ENCODE measurements around the gene SNX33. TPM values are rescaled to one million over a fixed set of nuclear protein-coding genes. Genes with fewer than 3 reads are reported as not detected.
A peak's percentile ranks its signal among the peaks of the same experiment; 100 is the strongest.

The SNX33 gene
- total RNA-seq, 4 donors from 2014 or later, result 27.8 to 47.6 (median 40.1) TPM

DNA sequence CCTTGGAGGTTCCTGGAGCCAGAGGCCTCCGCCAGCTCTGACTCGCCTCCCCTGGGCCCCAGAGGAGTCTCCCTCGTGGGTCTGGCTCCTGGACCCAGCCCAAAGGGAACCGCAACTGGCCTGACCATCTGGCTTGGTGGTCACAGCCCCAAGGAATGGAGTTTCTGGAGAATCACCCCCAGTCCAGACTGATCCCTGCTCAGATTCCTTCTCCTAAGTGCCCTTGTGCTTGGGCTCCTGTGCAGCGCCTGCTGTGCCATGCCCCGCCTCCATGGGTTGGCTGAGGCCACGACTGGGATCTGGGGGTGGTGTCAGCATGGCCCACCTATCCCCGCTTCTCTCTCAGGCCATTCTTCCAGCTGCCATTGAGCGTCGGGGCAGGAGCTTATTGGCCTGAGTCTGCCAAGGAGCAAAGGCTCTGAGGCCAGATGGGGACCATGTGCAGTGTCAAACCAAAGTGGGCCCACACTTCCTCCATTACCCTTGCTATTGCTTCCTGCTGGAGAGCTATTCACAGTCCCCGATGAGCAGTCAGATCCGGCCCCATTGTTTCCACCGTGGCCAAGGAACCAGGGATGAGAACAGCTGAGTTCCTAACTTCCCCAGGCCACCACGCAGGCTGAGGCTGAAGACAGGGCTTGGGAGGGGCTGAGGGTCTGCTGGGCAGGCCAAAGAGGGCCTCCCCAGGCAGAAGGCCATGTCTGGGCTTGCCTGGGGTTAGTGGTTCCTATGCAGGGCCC is 46.0 kb downstream of the SNX33 start:
- 4% methylated on average over 9 of the region's 14 CpGs for WGBS
- TF ChIP-seq POLR2A (IDR thresholded peaks at IDR 0.05; ENCODE audit: low read depth) (no peak), POLR2AphosphoS5 (IDR thresholded peaks at IDR 0.05) (no peak), CTCF (IDR thresholded peaks at IDR 0.05) (no peak), EP300 (IDR thresholded peaks at IDR 0.05) (no peak)
- Histone ChIP-seq H3K27ac (replicated peaks in 1 of 4) (peak overlapping the region; percentile 88 to 98 (median 96)), H3K36me3 (peaks cover 8 to 40% (median 31%) of the 10 kb centered on the region in 4 donors), H3K4me1 (peaks cover 43 to 69% (median 61%) of the 10 kb centered on the region in 4 donors), H3K9me3 (no peaks in the 10 kb centered on the region), H3K4me3 (no peak overlapping the region), H3K27me3 (no peaks in the 10 kb centered on the region)
- intact Hi-C loops (cut with DNase I), result no loop called here
- no peak for DNase-seq (ENCODE audit: extremely low spot score)

GRCh38 chr15:75694241-75695182 is 46.8 kb downstream of the SNX33 start:
- Histone ChIP-seq H3K27me3 (no peaks in the 10 kb centered on the region), H3K27ac (replicated peaks in 1 of 4) (peak overlapping the region; percentile 88 to 98 (median 96)), H3K9me3 (no peaks in the 10 kb centered on the region), H3K4me1 (peaks cover 51 to 75% (median 69%) of the 10 kb centered on the region in 4 donors), H3K36me3 (peaks cover 2 to 32% (median 23%) of the 10 kb centered on the region in 4 donors), H3K4me3 (no peak overlapping the region)
- WGBS, result 22% methylated on average over 17 of the region's 20 CpGs
- intact Hi-C loops (cut with DNase I), result no loop called here
- DNase-seq (ENCODE audit: extremely low spot score), result peak; percentile 95
- TF ChIP-seq POLR2A (IDR thresholded peaks at IDR 0.05; ENCODE audit: low read depth) (no peak), CTCF (IDR thresholded peaks at IDR 0.05) (peak; percentile 33 to 59 (median 36)), POLR2AphosphoS5 (IDR thresholded peaks at IDR 0.05) (peak; percentile 77 to 85), EP300 (IDR thresholded peaks at IDR 0.05) (no peak)

GRCh38 chr15:75695220-75695619 is 47.5 kb downstream of the SNX33 start:
- no peak for TF ChIP-seq EP300 (IDR thresholded peaks at IDR 0.05)
- no peak for TF ChIP-seq POLR2A (IDR thresholded peaks at IDR 0.05; ENCODE audit: low read depth)
- TF ChIP-seq CTCF (IDR thresholded peaks at IDR 0.05), result no peak
- TF ChIP-seq POLR2AphosphoS5 (IDR thresholded peaks at IDR 0.05), result no peak
- Histone ChIP-seq H3K27me3 (no peaks in the 10 kb centered on the region), H3K4me3 (no peak overlapping the region), H3K27ac (replicated peaks in 1 of 4) (peak overlapping the region; percentile 88 to 98 (median 96)), H3K9me3 (no peaks in the 10 kb centered on the region), H3K4me1 (peaks cover 56 to 78% (median 76%) of the 10 kb centered on the region in 4 donors), H3K36me3 (peaks cover 0 to 24% (median 17%) of the 10 kb centered on the region in 4 donors)
- intact Hi-C loops (cut with DNase I), result no loop called here
- 45% methylated on average over 5 of the region's 6 CpGs for WGBS
- no peak for DNase-seq (ENCODE audit: extremely low spot score)

GRCh38 chr15:75695634-75696310 is 48.1 kb downstream of the SNX33 start:
- TF ChIP-seq CTCF (IDR thresholded peaks at IDR 0.05) (no peak), POLR2AphosphoS5 (IDR thresholded peaks at IDR 0.05) (no peak), POLR2A (IDR thresholded peaks at IDR 0.05; ENCODE audit: low read depth) (no peak), EP300 (IDR thresholded peaks at IDR 0.05) (no peak)
- Histone ChIP-seq H3K36me3 (peaks cover 0 to 19% (median 12%) of the 10 kb centered on the region in 4 donors), H3K27ac (replicated peaks in 1 of 4) (peak overlapping the region; percentile 88 to 98 (median 96)), H3K27me3 (no peaks in the 10 kb centered on the region), H3K9me3 (no peaks in the 10 kb centered on the region), H3K4me3 (no peak overlapping the region), H3K4me1 (peaks cover 61 to 84% (median 80%) of the 10 kb centered on the region in 4 donors)
- intact Hi-C loops (cut with DNase I), result no loop called here
- no peak for DNase-seq (ENCODE audit: extremely low spot score)
- 52% methylated on average over 7 of the region's 7 CpGs for WGBS
